Stimulated activated CD4-positive, alpha-beta T cell treated with anti-CD3 and anti-CD28 coated beads, TNF-alpha, amount 100 ng/mL, for 48 hours (primary cell): ENCODE measurements around the gene ASB1.
"Not testable (repeated sequence)": the region's sequence is repeated elsewhere in the genome, so short reads cannot be mapped to it uniquely, and the experiment has no call there.

Source experiments
- DNase-seq, 3 donors: peaks; one replicate each; pipeline ENCODE4 v3.0.0-alpha.2; 2020; ENCODE audit warnings: low read depth in 3 of 3

ASB1 gene

GRCh38 chr2:238404406-238405216 lies 22.1 kb upstream of the ASB1 start:
- DNase-seq = no peak

DNA sequence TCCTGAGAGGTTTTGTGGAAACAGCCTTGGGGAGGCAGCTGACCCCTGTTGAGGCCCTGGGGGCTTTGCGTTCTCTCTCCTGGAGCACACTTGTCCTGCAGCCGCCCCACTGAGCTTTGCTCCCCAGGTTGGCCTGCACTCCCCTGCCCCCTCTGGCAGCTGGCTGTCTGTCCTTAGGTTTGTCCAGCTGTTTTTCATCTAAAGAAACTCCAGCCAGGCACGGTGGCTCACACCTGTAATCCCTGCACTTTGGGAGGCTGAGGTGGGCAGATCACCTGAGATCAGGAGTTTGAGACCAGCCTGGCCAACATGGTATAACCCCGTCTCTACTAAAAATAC lies 21.5 kb upstream of the ASB1 start:
- DNase-seq = not testable (repeated sequence)

- DNase-seq = no peak
These were observed 20.3 kb upstream of the ASB1 start for GRCh38 chr2:238406221-238406997.

GRCh38 chr2:238406998-238407285 lies 19.8 kb upstream of the ASB1 start:
- DNase-seq = no peak

DNA sequence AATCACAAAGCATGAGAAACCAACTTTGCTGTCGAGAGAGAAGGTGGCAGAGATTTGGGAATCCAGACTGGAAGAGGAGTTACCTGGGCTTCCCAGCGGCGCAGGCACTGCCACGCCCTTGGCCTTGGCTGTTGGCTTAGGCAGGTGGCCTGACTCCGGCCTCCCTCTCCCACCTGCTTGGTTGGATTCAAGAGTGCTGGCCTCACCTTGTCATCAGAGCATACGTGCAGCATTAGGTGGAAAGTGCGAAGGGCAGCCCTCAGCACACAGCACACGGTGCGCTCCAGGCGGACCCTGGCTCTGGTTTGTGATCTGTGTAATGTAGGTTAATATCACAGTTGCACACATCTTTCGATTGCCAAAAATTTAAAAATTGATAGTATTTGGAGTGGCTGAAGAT lies 19.2 kb upstream of the ASB1 start:
- DNase-seq = no peak

GRCh38 chr2:238408615-238409340 lies 17.9 kb upstream of the ASB1 start:
- DNase-seq = no peak

- DNase-seq = no peak
These were observed 17.2 kb upstream of the ASB1 start for GRCh38 chr2:238409341-238410199.

DNA sequence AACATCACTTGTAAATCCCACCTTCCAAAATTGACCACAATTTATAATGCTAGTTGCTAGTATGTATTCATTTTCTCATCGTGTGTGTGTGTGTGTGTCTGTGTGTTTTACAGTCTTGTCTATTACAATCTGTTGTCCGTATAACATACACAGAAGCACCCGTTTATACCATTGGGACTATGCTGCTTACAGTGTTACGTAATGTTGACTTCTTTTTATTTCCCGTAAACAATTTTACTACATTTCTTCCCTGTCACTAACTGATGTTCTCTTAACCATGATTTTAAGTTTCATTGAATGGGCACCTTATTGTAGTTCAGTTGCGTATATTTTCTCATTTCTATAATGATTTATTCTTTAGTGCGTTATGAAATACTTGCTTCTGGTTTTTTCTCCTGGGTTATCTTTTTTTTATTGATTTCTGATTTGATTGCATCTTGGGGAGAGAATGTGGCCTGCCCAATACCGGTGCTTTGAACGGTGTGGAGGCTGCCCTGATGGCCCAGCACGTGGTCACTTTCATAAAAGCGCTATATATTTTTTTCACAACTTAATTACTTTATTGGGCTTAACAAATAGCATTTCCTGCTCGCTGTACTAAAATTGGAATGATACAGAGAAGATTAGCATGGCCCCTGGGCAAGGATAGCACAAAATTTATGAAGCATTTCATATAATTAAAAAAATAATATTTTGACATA lies 14.5 kb upstream of the ASB1 start:
- DNase-seq = no peak

- DNase-seq = no peak
These were observed 13.4 kb upstream of the ASB1 start for GRCh38 chr2:238413368-238413767.

DNA sequence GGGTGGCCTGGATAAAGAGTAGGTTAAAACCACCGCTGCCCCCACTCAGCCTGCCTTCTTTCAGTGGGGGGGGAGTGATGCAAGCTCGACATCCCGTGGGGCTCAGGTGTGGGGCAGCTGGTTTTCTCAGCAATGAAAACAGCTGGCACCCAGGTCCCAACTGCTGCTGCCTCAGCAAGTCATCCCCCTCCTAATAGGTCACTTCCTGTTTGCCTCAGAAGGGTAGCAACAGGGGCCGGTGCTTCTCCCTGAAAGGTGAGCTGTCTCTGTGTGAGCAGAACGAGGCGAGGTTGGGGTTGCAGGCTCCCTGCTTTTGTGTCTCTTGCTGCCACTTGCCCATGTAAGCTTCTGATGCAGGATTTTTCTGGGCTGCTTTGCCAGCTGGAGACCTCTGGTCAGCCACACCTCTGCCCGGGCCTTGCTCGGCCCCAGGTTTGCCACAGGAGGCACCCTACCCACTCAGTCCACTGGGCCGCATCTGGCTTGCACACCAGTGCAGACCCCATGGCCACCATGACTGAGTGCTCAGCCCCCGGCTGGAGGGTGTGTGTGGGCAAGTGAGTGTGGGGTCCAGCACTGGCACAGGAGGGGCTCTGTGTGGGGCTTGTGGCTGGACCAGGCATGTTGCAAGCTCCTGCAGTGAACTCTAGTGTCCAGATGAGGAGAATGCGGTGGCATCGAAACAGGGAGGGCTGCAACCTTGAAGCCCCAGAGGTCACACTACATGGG lies 11.5 kb upstream of the ASB1 start:
- peak in 1 of 3 donors; percentile 5 for DNase-seq

DNA sequence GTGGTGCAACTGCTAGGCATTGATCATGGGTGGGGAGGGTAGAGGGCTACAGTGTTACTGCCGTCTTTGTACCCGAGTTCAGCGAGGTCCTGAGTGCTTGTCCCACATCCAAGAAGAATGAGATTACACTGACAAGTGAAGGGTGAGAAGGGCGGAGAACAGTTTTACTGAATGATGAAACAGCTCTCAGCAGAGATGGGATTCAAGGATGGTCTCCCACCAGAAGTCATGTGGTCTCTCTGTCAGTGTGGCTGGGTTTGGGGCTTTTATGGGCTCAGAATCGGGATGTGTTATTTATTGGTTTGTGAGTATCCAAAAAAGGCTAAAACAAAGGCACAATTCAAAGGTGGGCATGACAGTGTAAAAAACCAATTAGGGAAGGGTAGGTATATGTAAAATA lies 10.8 kb upstream of the ASB1 start:
- DNase-seq = no peak

DNA sequence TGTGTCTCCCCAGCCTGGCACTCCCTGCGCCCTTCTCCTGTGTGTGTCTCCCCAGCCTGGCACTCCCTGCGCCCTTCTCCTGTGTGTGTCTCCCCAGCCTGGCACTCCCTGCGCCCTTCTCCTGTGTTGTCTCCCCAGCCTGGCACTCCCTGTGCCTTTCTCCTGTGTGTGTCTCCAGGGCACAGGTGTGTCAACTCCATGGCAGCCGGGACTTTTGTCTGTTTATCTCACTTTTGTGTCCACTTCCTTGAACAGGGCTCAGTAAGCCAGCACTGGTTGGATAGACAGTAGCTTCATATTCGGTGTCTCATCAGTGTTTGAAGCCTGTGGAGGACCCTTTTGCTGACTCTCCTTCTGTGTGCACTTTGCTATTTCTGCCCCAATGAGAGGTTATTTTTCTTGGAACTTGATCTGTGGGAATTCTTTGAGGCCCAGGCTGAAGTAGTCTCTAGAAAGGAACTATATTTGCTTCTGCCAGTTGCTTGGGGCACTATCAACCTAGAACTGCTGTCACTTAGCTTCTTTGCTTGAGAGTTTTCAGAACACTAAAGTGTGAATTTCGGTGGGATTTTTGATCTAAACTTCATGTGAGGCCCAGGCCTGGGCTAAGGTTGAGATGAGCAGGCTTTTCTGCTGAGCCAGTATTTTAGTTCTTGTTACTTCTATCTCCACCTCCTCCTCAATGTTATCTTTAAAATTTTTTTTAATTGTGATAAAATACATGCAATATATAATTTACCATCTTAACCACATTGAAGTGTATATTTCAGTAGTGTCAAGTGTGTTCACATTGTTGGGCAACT lies 8.3 kb upstream of the ASB1 start:
- DNase-seq = no peak

GRCh38 chr2:238418999-238419546 lies 7.7 kb upstream of the ASB1 start:
- DNase-seq = no peak

DNA sequence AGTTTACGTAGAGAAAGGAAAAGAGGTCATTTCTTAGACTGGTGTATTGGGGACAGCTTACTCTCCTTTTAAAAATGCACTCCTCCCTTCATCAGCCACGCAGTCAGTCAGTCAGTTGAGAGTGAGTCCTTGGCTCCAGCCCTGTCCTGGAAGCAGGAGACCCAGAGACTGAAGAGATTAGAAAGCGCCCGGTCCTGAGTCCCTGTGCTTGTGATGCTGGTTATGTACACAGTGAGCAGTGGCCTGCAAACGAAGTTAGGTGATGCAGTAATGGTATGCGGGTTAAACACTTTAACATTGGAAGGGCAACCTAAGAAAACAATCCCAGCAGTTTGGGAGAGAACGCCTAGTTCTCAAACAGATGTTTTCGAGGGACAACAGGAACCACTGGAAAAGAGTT lies 6.3 kb upstream of the ASB1 start:
- DNase-seq = no peak

DNA sequence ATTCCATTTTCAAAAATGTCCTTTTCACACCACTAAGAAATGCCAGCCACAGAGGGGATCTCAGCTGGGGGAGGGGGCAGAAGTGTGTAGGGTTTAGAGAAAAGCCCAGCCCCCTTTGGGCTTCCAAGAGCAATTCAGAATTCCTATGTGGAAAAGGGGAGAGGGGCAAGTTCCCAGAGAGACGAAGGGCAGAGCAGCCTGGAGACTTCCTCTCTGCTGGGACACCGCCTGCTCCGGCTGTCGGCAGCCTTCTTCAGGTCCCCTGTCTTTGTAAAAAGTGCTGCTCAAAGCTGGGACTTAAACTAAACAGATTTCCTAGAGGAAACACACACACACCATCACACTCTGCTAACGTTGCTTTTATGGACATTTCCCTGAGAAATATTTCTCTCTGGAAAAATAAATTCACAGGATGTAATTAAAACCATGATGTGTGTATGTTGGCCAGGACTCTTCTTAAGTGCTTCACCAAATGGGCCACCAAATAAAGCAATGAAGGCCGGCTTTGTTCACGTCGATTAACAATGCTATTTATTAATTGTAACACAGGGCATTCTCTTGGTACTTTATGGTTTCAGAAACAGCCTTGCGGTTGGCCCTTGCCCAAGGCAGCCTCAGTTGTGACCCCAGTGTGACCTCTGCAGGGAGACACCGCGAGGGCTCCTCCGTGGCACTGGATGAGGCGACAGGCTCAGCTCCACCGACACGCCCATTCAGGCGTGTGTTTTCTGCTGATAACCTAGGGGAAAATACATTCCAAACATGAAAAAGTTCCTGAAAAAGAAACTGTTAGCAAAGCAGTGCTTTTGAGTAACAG lies 5.6 kb upstream of the ASB1 start:
- DNase-seq = no peak

- no peak for DNase-seq
These were observed 5.1 kb upstream of the ASB1 start for GRCh38 chr2:238421695-238422035.

GRCh38 chr2:238422285-238422684 lies 4.4 kb upstream of the ASB1 start:
- no peak for DNase-seq

- no peak for DNase-seq
These were observed 3.8 kb upstream of the ASB1 start for GRCh38 chr2:238422940-238423339.
